Panc1 (cell line): Measurements from ENCODE around the gene ANKRD60.
A peak's percentile ranks its signal among the peaks of the same experiment; 100 is the strongest.

Experiments
- CTCF ChIP-seq: fragments of 450-650 bp; IDR thresholded peaks from 2 replicates; pipeline ENCODE4 v1.5.1; 2017; ENCODE audit warnings: mild to moderate bottlenecking
- POLR2AphosphoS5 ChIP-seq: IDR thresholded peaks from 2 replicates; pipeline ENCODE4 v1.6.1; 2012; ENCODE audit warnings: mild to moderate bottlenecking, low read depth, low read length, moderate library complexity
- REST ChIP-seq, 2 experiments: IDR thresholded peaks; 2 replicates each; pipeline ENCODE4 v1.6.1; 2011 to 2012; ENCODE audit warnings: low read depth in 2 of 2, control low read depth in 1 of 2, low read length in 1 of 2, mild to moderate bottlenecking in 1 of 2, moderate library complexity in 1 of 2; ENCODE audit not compliant: insufficient read depth in 1 of 2

GRCh38 chr20:58236612-58237317 lies 8.3 kb upstream of the ANKRD60 start:
- TF ChIP-seq CTCF (peak; percentile 97), POLR2AphosphoS5 (no peak), REST (IDR thresholded peaks at IDR 0.05; ENCODE audit: insufficient read depth in 1 of 2, low read depth in 2 of 2, low read length in 1 of 2) (no peak)
